ENCODE measurements around the gene SORCS2.

Gene SORCS2

DNA sequence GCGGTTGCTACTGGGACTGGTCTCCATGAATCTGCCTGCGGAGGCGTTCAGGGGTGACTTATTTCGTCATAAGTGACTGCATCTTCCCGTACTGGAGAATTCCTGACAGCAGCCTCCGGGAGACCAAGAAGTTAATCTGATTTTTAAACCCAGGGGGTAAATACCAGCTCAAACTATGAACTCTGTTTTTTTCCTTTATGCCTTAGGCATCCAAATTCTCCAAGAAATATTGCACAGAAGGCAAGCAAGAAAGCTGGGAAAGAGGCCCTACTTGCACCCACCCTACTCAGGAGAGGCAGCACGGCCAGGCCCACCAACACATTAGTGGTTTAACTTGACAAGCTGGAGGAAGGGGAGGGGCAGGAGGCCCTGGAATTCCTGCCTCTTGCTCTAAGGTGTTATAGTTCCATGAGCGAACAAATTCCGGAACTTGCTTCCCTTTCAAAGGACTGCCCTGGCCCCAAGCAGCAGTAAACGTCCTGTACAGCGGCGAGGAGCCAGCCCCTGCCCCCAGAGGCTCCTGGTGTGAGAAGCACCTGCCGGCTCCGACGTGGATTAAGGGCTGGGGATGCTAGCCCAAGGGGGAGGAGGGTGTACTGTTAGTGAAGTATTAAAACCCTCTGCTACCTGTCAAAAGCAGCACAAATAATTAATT, 570.2 kb downstream of the SORCS2 start:
- Histone ChIP-seq H3K36me3 (ENCODE audit: control insufficient read depth, insufficient read depth, low read length) (no peaks in the 10 kb centered on the region), H3K27me3 (replicated peaks; ENCODE audit: control insufficient read depth, insufficient read depth, low read length) (no peaks in the 10 kb centered on the region; the same call in 1 of the 2 replicates), H3K4me3 (replicated peaks; ENCODE audit: low read depth, low read length) (no peak overlapping the region)
- DNase-seq (ENCODE audit: extremely low read depth, insufficient read length), result no peak
- TF ChIP-seq CTCF (IDR thresholded peaks at IDR 0.05; ENCODE audit: insufficient read depth, low read length, poor library complexity, severe bottlenecking), result no peak

- no peak for DNase-seq (ENCODE audit: extremely low read depth, insufficient read length)
- Histone ChIP-seq H3K36me3 (ENCODE audit: control insufficient read depth, insufficient read depth, low read length) (no peaks in the 10 kb centered on the region), H3K27me3 (replicated peaks; ENCODE audit: control insufficient read depth, insufficient read depth, low read length) (no peaks in the 10 kb centered on the region; the same call in 1 of the 2 replicates), H3K4me3 (replicated peaks; ENCODE audit: low read depth, low read length) (no peak overlapping the region)
- TF ChIP-seq CTCF (IDR thresholded peaks at IDR 0.05; ENCODE audit: insufficient read depth, low read length, poor library complexity, severe bottlenecking), result no peak
Observed at GRCh38 chr4:7763106-7763505, 570.8 kb downstream of the SORCS2 start.

- Histone ChIP-seq H3K36me3 (ENCODE audit: control insufficient read depth, insufficient read depth, low read length) (no peaks in the 10 kb centered on the region), H3K27me3 (replicated peaks; ENCODE audit: control insufficient read depth, insufficient read depth, low read length) (no peaks in the 10 kb centered on the region; the same call in 1 of the 2 replicates), H3K4me3 (replicated peaks; ENCODE audit: low read depth, low read length) (no peak overlapping the region)
- DNase-seq (ENCODE audit: extremely low read depth, insufficient read length), result no peak
- no peak for TF ChIP-seq CTCF (IDR thresholded peaks at IDR 0.05; ENCODE audit: insufficient read depth, low read length, poor library complexity, severe bottlenecking)
Observed at GRCh38 chr4:7763788-7764187, 571.5 kb downstream of the SORCS2 start.

DNA sequence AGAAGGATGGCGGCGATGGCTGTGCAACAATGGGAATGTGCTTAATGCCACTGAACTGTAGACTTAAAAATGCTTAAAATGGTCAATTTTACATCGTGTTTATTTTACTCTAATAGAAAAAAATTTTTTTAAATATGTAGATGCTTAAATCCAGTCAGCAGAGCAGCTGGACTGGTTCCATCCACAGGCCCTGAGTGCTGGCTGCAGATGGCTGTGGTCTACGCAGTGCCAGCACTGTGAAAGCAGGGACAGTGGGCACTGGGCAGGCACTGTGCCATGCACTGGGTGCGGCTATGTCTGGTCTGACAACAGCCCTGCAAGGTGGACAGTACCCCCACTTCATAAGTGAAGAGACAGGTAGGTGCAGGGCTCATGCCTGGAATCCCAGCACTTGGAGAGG, 572.1 kb downstream of the SORCS2 start:
- H3K36me3 ChIP-seq (ENCODE audit: control insufficient read depth, insufficient read depth, low read length), result no peaks in the 10 kb centered on the region
- TF ChIP-seq CTCF (IDR thresholded peaks at IDR 0.05; ENCODE audit: insufficient read depth, low read length, poor library complexity, severe bottlenecking), result no peak
- DNase-seq (ENCODE audit: extremely low read depth, insufficient read length), result no peak
- no peak overlapping the region for H3K4me3 ChIP-seq (replicated peaks; ENCODE audit: low read depth, low read length)
- H3K27me3 ChIP-seq (replicated peaks; ENCODE audit: control insufficient read depth, insufficient read depth, low read length), result no peaks in the 10 kb centered on the region; the same call in 1 of the 2 replicates

DNA sequence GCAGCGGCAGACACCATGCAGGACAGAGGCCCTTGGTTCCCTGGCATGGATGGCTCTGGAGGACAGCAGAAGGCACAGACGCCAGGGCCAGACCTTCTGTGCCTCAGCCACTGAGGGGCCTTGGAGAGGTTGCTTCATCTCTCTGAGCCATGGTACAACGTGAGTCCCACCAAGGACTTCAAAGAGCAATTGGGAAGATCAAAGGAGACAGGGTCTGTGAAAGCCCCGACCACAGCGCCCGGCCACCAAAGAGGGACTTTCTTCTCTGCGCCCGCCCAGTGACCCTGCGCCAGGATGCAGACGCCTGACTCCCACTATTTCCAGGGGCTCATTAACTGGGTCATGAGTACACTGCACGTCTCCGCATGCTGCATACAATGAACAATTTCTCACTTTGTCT, 573.3 kb downstream of the SORCS2 start:
- H3K27me3 ChIP-seq (replicated peaks; ENCODE audit: control insufficient read depth, insufficient read depth, low read length), result no peaks in the 10 kb centered on the region; the same call in 1 of the 2 replicates
- no peaks in the 10 kb centered on the region for H3K36me3 ChIP-seq (ENCODE audit: control insufficient read depth, insufficient read depth, low read length)
- H3K4me3 ChIP-seq (replicated peaks; ENCODE audit: low read depth, low read length), result no peak overlapping the region
- TF ChIP-seq CTCF (IDR thresholded peaks at IDR 0.05; ENCODE audit: insufficient read depth, low read length, poor library complexity, severe bottlenecking), result no peak
- DNase-seq (ENCODE audit: extremely low read depth, insufficient read length), result no peak

DNA sequence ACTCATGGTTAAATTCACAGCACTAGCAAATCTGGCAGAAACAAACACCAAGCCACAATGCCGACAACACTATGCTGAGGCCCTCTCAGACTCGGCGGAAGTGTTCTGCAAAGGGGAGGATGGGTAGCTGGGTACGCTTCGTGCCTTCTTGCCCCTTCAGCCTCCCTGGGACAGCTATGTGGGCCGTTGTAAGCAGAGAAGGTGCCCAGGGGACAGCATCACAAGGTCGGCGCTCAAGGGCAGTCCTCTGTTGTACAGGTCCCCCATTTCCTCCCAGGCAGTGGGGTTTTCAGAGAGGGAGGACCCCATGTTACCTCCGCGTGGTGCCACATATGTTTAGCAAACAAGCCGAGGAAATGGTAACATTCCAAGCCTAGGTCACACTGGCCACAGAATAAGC, 573.7 kb downstream of the SORCS2 start:
- Histone ChIP-seq H3K36me3 (ENCODE audit: control insufficient read depth, insufficient read depth, low read length) (no peaks in the 10 kb centered on the region), H3K4me3 (replicated peaks; ENCODE audit: low read depth, low read length) (no peak overlapping the region), H3K27me3 (replicated peaks; ENCODE audit: control insufficient read depth, insufficient read depth, low read length) (no peaks in the 10 kb centered on the region; the same call in 1 of the 2 replicates)
- TF ChIP-seq CTCF (IDR thresholded peaks at IDR 0.05; ENCODE audit: insufficient read depth, low read length, poor library complexity, severe bottlenecking), result no peak
- no peak for DNase-seq (ENCODE audit: extremely low read depth, insufficient read length)

Measured in GM06990 (cell line).